ENCODE results near the gene LIMCH1. TPM values are rescaled to one million over a fixed set of nuclear protein-coding genes. Genes with fewer than 3 reads are reported as not detected.

Gene LIMCH1
- total RNA-seq, 3 donors from 2014 or later (not counting 1 experiment from before 2014, with no cell fraction given), result 0.05 TPM; not detected in 2

DNA sequence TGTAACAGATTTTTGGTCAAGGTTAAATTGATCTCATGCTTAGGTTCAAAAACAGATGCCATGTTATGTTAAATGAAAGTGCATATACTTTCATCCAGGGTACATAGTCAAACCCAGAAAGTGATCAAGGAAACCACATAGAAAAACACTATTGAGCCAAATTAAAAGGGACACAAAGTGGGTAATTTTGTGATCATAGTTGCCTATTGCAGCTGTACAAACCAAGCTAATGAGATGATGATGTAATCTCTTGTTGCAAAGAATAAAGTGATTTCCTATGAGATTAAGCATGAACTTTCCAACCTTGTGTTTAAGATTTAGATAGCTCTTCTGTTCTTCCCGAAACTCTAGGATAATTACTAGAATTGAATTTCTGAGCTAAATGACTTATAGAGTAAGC lies 20.2 kb upstream of the LIMCH1 start:
- no peaks in the 10 kb centered on the region for H3K9me3 ChIP-seq (ENCODE audit: control insufficient read depth, insufficient read depth, low read length)
- Mint-ChIP-seq H3K4me1 (no peaks in the 10 kb centered on the region), H3K36me3 (no peaks in the 10 kb centered on the region), H3K4me3 (no peak overlapping the region), H3K9me3 (peaks cover 0 to 5% of the 10 kb centered on the region in 2 donors), H3K27me3 (ENCODE audit: low read depth in 2 of 2) (no peaks in the 10 kb centered on the region), H3K27ac (no peak overlapping the region)
- H3K4me1 ChIP-seq (ENCODE audit: control insufficient read depth, insufficient read depth, low read length), result no peaks in the 10 kb centered on the region
- no peak for ATAC-seq
- TF ChIP-seq, protein P1, sequence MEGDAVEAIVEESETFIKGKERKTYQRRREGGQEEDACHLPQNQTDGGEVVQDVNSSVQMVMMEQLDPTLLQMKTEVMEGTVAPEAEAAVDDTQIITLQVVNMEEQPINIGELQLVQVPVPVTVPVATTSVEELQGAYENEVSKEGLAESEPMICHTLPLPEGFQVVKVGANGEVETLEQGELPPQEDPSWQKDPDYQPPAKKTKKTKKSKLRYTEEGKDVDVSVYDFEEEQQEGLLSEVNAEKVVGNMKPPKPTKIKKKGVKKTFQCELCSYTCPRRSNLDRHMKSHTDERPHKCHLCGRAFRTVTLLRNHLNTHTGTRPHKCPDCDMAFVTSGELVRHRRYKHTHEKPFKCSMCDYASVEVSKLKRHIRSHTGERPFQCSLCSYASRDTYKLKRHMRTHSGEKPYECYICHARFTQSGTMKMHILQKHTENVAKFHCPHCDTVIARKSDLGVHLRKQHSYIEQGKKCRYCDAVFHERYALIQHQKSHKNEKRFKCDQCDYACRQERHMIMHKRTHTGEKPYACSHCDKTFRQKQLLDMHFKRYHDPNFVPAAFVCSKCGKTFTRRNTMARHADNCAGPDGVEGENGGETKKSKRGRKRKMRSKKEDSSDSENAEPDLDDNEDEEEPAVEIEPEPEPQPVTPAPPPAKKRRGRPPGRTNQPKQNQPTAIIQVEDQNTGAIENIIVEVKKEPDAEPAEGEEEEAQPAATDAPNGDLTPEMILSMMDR (IDR thresholded peaks at IDR 0.05), result no peak
- WGBS (ENCODE audit: insufficient coverage), result no CpG with 5 or more reads among the region's 1 CpG
- intact Hi-C loops (cut with micrococcal nuclease), result no loop called here
- H3K27me3 ChIP-seq (ENCODE audit: control insufficient read depth, insufficient read depth, low read length), result no peaks in the 10 kb centered on the region
- H3K27ac ChIP-seq (ENCODE audit: low read length), result no peak overlapping the region
- no peaks in the 10 kb centered on the region for H3K36me3 ChIP-seq (ENCODE audit: control insufficient read depth, insufficient read depth, low read length)
- H3K4me3 ChIP-seq (ENCODE audit: low read length), result no peak overlapping the region
- no peak for DNase-seq

DNA sequence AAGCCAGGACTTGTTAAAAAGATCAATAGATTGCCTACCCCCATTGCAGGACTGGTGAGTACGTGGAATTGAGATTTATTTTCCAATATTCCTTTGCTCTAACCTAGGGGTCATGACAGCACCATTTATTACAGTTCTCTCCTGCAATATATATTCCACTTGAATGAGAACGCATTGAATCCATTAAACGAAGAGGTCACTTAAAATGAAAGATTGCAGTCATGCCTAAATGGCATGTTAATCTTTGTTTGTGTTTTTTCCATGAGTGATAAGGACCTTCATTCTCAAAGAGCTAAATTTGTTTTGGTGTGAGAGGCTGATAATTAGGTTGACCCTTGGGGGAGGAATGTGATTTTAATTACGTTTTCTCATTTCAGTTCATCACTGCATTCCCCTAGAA lies 13.5 kb upstream of the LIMCH1 start:
- Mint-ChIP-seq H3K4me3 (no peak overlapping the region), H3K9me3 (peaks cover 0 to 9% of the 10 kb centered on the region in 2 donors), H3K27me3 (ENCODE audit: low read depth in 2 of 2) (no peaks in the 10 kb centered on the region), H3K36me3 (no peaks in the 10 kb centered on the region), H3K27ac (no peak overlapping the region), H3K4me1 (no peaks in the 10 kb centered on the region)
- Histone ChIP-seq H3K4me1 (ENCODE audit: control insufficient read depth, insufficient read depth, low read length) (no peaks in the 10 kb centered on the region), H3K27me3 (ENCODE audit: control insufficient read depth, insufficient read depth, low read length) (no peaks in the 10 kb centered on the region), H3K4me3 (ENCODE audit: low read length) (no peak overlapping the region), H3K27ac (ENCODE audit: low read length) (no peak overlapping the region), H3K9me3 (ENCODE audit: control insufficient read depth, insufficient read depth, low read length) (no peaks in the 10 kb centered on the region), H3K36me3 (ENCODE audit: control insufficient read depth, insufficient read depth, low read length) (no peaks in the 10 kb centered on the region)
- 92% methylated on average over 3 of the region's 4 CpGs for WGBS (ENCODE audit: insufficient coverage)
- DNase-seq (no peak), ATAC-seq (no peak)
- intact Hi-C loops (cut with micrococcal nuclease), result no loop called here
- TF ChIP-seq, protein P1 (IDR thresholded peaks at IDR 0.05), result no peak

DNA sequence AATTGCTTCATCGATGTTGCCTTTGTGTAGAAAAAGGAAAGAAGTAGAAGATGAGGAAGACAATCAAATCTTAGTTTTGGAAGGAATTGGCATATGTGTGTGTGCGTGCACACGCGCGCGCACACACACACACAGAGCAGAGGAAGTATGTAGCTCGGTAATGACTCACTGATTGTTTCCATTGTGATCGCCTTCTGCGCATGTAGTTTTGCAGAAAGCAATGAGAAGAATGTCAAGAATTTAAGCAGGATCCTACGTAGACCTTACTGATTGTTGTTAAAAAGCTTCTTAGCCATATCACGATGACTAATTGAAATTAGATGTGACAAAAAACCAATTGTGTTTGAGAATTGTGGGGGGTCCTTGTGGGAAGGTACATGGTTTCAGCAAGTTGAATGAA lies 12.8 kb upstream of the LIMCH1 start:
- 95% methylated on average over 11 of the region's 11 CpGs for WGBS (ENCODE audit: insufficient coverage)
- Histone ChIP-seq H3K27me3 (ENCODE audit: control insufficient read depth, insufficient read depth, low read length) (no peaks in the 10 kb centered on the region), H3K4me3 (ENCODE audit: low read length) (no peak overlapping the region), H3K27ac (ENCODE audit: low read length) (no peak overlapping the region), H3K9me3 (ENCODE audit: control insufficient read depth, insufficient read depth, low read length) (no peaks in the 10 kb centered on the region), H3K36me3 (ENCODE audit: control insufficient read depth, insufficient read depth, low read length) (no peaks in the 10 kb centered on the region), H3K4me1 (ENCODE audit: control insufficient read depth, insufficient read depth, low read length) (no peaks in the 10 kb centered on the region)
- TF ChIP-seq, protein P1 (IDR thresholded peaks at IDR 0.05), result no peak
- H3K27ac Mint-ChIP-seq, result no peak overlapping the region
- H3K9me3 Mint-ChIP-seq, result peaks cover 0 to 9% of the 10 kb centered on the region in 2 donors
- DNase-seq (no peak), ATAC-seq (no peak)
- no peaks in the 10 kb centered on the region for H3K27me3 Mint-ChIP-seq (ENCODE audit: low read depth in 2 of 2)
- H3K36me3 Mint-ChIP-seq, result no peaks in the 10 kb centered on the region
- H3K4me3 Mint-ChIP-seq, result no peak overlapping the region
- intact Hi-C loops (cut with micrococcal nuclease), result no loop called here
- no peaks in the 10 kb centered on the region for H3K4me1 Mint-ChIP-seq

DNA sequence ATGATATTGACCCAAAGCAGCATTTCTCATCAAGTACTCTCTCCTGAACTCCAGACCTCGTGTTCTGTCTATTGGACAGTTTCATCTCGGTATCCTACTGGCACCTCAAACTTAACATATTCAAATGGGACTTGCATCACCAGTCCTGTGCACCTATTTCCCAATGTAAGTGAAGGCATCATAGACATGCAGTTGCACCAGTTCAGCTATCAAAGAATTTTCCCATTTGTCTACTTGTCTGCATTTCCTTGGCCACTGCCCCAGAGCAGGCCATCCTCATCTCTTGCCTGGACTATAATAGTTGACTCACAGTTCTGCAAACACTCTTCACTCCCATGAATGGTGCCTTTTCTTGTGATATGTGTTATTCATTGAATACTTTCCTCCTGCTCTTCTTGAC lies 11.3 kb upstream of the LIMCH1 start:
- no peak for ATAC-seq
- H3K4me1 Mint-ChIP-seq, result no peaks in the 10 kb centered on the region
- no peaks in the 10 kb centered on the region for H3K27me3 Mint-ChIP-seq (ENCODE audit: low read depth in 2 of 2)
- no peaks in the 10 kb centered on the region for H3K4me1 ChIP-seq (ENCODE audit: control insufficient read depth, insufficient read depth, low read length)
- H3K9me3 ChIP-seq (ENCODE audit: control insufficient read depth, insufficient read depth, low read length), result no peaks in the 10 kb centered on the region
- no peak overlapping the region for H3K27ac Mint-ChIP-seq
- 65% methylated on average over 2 of the region's 2 CpGs for WGBS (ENCODE audit: insufficient coverage)
- H3K9me3 Mint-ChIP-seq, result peaks cover 0 to 9% of the 10 kb centered on the region in 2 donors
- no peaks in the 10 kb centered on the region for H3K36me3 Mint-ChIP-seq
- DNase-seq, result no peak
- H3K36me3 ChIP-seq (ENCODE audit: control insufficient read depth, insufficient read depth, low read length), result no peaks in the 10 kb centered on the region
- H3K4me3 Mint-ChIP-seq, result no peak overlapping the region
- H3K27me3 ChIP-seq (ENCODE audit: control insufficient read depth, insufficient read depth, low read length), result no peaks in the 10 kb centered on the region
- intact Hi-C loops (cut with micrococcal nuclease), result no loop called here
- TF ChIP-seq, protein P1 (IDR thresholded peaks at IDR 0.05), result no peak
- no peak overlapping the region for H3K27ac ChIP-seq (ENCODE audit: low read length)
- no peak overlapping the region for H3K4me3 ChIP-seq (ENCODE audit: low read length)
